Myocyte (in vitro differentiated cells): ENCODE measurements around the gene PCSK5. TPM values are rescaled to one million over a fixed set of nuclear protein-coding genes. Genes with fewer than 3 reads are reported as not detected.
A peak's percentile ranks its signal among the peaks of the same experiment; 100 is the strongest.
"Not testable (repeated sequence)": the region's sequence is repeated elsewhere in the genome, so short reads cannot be mapped to it uniquely, and the experiment has no call there.

Experiments used
- DNase-seq: peaks from one replicate; pipeline ENCODE4 v3.0.0-alpha.2; 2012; ENCODE audit warnings: low read depth
- total RNA-seq: library from RNA; depleted of rRNA; stranded (reverse); fragments of >200 nt; gene quantifications from 2 replicates; pipeline ENCODE4 v1.2.3, GENCODE V29; 2014

The PCSK5 gene
- total RNA-seq, 1 donor from 2014 or later: 5.4 TPM

DNA sequence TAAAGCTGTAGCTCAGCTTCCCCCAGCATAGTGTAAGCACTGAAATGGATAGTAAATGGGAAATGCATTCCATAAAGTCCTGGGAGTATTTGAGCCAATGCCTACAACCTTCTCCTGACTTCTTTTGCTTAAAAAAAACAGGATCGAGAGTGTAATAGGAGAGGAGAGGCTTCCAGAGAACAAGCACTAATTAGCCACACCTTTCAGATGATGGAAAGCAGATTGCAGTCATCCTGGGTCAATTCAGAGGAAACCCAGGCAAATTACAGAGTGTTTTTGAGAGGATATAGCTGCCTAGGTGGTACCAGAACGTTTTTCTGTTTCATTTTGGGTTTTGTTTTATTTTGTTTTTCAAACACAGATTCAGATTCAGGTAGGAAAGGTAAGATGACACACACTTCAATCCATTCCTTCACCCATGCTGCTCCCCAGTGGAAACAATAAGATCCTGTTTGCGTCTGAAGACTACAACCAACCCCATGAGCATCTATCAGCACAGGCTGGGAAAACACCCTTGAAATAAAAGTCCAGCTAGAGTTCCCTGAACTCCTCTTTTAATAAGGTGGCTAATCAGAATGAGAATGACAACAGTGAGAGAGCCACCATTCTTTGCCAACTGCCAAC lies 408.2 kb downstream of the PCSK5 start:
- no peak for DNase-seq

DNA sequence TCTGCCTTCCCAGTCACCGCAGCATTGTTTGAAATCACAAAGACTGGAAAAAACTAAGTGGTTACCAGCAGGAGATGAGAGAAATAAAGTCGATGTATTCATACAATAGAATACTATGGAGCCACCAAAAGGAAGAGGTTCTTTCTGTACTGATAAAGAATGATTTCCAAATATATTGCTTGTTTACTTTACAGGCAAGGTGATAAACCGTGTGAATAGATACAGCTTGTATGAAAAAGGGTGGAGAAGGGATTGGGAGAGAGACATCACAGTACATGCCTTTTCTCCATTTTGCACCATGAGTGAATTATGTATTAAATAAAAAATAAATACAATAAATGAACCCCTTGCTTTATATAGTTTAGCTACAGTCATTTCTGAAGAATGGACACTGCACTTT lies 412.1 kb downstream of the PCSK5 start:
- DNase-seq: no peak

DNA sequence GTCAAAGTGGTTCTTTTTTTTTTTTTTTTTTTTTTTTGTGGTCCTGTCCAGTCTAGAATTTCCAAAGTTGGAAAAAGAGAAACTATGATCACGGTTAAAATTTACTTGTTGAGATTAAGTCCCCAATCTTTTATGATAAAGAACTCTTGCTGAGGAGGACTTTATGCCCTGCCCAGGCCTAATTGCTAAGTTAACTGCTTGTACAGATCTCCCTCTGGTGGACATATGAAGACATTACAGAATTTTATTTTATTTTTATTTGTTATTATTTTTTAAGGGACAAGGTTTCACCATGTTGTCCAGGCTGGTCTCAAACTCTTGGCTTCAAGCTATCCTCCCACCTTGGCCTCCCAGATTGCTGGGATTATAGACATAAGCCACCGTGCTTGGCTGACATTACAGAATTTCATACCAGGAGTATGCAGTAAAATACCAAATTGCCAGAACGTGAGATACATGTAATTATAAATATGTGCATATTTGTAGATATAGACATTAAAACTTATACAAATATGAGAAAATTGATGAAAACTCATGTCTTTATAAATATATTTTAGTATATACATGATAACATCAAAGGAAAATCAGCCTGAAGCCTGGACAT lies 412.6 kb downstream of the PCSK5 start:
- DNase-seq: peak; percentile 60

DNA sequence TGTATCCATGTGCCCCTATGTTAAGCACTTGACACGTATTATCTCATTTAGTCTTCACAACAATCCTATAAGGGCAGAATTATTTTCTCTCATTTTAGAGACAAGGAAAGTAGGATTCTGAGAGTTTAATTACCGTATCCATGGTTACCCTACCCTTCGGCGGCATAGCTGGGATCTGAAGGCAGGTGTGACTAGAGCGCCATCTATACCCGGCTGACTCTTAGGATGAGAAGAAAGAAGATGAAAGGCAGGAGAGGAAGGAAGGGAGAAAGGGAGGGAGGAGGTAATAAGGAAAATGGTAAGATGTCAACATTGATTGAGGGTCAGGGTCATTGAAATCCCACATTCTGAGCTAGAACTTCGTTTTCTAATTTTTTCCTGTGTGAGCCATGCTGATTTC lies 416.6 kb downstream of the PCSK5 start:
- DNase-seq: peak; percentile 7

DNA sequence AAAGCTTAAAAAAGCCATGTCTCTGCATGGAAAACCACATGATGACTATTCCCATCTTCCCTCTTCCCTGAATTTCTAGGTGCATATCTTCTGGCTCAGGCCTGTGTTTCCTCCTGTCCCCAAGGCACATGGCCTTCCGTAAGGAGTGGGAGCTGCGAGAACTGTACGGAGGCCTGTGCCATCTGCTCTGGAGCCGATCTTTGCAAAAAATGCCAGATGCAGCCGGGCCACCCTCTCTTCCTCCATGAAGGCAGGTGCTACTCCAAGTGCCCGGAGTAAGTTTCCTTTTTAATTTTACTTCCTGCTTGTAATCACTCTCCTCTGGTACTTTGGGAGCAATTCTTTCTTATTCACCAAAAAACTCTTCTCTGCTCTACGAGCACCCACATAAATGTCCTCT lies 420.1 kb downstream of the PCSK5 start:
- no peak for DNase-seq

DNA sequence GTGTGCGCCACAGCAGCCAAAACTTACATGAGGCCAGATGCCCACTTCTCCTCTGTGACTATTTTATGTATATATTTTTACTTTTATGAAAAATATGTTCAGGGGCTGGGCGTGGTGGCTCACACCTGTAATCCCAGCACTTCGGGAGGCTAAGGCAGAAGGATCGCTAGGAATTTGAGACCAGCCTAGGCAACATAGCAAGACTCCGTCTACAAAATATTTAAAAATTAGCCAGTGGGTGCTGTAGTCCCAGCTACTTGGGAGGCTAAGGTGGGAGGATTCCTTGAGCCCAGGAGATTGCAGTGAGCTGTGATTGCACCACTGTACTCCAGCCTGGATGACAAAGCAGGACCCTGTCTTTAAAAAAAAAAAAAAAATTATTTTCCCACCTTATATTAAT lies 420.5 kb downstream of the PCSK5 start:
- no peak for DNase-seq

DNA sequence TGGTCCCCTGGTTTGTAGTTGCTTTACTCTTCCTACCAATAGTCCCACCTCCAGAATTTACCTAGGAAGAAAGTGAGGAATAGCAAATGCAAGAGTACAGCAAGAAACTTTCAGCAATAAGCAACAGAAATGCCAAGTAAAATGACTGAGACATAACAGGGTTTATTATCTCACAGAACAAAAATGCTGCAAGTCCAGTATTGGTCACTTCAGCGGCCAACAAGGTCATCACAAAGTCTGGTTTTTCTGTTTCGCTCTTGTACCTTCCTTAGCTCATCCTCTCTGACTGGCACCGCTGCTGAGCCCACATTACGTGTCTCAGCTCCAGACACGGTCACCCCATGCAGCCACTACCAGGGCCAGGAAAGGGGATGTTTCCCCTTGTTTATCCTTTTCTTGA lies 421.1 kb downstream of the PCSK5 start:
- DNase-seq: no peak

DNA sequence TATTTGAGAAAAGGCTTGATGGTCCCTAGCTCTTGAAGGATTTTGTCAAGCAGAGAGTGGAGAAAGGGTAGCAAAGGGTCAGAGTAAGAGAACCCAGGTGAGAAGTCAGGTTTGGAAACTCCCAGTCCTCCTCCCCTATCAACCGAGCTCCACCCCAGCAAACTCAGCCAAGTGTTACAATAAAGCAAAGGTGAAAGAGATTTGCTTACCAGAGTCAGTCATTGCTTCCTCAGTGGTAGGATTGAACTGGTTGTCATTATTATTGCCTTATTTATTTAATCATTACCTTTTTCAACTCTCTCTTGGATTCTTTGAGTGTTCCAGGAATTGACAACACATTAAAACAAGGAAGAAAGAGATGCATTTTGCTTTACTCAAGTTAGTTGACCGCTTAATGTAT lies 423.3 kb downstream of the PCSK5 start:
- no peak for DNase-seq

DNA sequence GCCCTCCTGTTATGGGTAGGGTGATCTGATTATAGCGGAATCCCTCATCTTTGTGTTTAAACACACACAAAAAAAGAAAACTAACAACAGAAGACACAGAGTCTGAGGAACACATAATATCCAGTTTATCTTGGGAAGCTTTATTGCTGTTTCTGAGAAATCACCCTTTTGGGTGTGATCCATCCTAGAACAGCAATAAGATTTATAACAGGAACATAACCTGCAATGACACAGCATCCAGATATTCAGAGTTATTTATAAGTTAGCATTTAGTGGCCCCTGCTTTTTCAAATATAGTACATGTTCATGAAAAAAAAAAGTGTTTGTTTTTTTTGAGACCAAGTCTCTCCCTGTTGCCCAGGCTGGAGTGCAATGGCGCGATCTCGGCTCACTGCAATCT lies 423.8 kb downstream of the PCSK5 start:
- no peak for DNase-seq

DNA sequence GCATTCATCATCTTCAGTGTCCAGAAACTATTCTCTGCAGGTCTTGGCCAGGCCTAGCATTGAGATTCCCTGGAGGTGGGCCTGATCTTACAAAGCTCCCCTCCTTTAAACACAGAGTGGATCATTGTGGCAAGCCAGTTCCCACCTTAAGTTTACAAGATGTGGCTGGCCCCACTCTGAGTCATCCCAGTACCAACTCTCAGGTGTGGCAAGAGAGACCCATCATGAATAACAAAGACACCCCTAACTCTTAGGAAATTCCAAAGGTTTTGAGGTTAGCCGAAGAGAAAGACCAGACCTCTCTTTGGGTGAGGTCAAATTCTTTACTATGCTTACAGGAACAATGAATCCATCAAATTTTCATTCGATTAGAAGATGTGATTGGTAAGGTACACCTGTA lies 425.6 kb downstream of the PCSK5 start:
- DNase-seq: no peak

DNA sequence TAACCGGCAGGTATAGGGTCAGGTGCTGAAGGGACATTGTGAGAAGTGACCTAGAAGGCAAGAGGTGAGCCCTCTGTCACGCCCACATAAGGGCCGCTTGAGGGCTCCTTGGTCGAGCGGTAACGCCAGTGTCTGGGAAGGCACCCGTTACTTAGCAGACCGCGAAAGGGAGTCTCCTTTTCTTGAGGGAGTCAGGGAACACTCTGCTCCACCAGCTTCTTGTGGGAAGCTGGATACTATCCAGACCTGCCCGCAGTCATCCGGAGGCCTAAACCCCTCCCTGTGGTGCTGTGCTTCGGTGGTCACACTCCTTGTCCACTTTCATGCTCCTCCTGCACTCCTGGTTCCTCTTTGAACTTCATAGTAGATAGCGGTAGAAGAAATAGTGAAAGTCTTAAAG lies 429.0 kb downstream of the PCSK5 start:
- not testable (repeated sequence) for DNase-seq

DNA sequence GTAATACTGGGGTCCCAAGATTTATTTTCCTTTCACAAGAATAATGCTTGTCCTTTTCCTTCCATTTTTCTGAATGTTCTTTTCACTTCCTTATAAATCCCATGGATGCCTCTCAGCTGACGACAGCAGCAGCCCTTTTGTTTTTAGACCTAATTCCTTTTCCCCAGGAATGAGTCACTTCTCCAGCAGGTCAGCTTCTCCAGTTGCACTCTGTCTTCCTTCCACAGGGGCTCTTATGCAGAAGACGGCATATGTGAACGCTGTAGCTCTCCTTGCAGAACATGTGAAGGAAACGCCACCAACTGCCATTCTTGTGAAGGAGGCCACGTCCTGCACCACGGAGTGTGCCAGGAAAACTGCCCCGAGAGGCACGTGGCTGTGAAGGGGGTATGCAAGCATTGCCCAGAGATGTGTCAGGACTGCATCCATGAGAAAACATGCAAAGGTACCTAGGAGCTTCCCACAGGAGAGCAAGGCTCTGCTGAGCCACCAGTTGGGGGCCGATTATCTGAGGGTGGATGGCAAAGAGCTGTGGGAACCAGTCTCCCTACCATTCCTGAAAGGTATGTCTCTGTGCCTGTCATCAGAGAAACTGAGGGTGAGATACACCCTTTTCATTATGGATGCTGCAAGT lies 430.8 kb downstream of the PCSK5 start:
- DNase-seq: peak; percentile 61

DNA sequence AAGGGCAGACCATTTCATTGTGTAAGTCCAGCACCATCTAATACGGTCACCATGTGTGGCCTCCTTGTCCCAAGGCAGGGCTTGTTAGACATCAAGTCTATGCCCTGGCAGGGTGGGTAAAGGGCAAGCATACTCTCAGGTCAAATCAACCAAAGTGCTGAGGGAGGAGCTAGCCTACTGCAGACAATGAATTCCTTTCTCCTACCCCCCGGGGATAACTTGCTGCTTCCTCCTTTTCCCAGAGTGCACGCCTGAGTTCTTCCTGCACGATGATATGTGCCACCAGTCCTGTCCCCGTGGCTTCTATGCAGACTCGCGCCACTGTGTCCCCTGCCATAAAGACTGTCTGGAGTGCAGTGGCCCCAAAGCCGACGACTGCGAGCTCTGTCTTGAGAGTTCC lies 432.3 kb downstream of the PCSK5 start:
- no peak for DNase-seq

DNA sequence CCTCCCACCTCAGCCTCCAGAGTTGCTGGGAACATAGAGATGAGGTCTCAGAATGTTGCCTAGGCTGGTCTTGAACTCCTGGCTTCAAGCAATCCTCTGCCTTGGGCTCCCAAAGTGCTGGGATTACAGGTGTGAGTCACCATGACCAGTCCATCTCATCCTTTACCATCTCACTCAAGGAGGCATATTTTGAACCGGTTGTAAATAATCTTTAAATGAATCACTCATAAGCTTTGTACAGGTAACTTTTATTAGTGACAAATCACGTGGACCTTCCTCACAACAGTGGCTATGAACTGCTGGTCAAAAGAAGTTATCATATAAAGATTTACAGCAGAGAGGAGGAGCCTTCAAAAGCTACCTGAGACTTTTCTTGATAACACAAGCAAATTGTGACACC lies 433.0 kb downstream of the PCSK5 start:
- no peak for DNase-seq

DNA sequence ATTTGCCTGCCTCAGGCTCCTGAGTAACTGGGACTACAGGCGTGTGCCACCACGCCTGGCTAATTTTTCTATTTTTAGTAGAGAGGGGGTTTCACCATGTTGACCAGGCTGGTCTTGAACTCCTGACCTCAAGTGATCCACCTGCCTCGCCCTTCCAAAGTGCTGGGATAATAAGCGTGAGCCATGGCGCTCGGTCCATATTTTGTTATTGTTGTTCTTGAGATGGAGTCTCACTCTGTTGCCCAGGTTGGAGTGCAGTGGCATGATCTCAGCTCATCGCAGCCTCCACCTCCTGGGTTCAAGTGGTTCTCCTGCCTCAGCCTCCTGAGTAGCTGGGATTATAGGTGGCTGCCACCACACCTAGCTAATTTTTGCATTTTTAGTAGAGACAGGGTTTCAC lies 433.6 kb downstream of the PCSK5 start:
- not testable (repeated sequence) for DNase-seq

DNA sequence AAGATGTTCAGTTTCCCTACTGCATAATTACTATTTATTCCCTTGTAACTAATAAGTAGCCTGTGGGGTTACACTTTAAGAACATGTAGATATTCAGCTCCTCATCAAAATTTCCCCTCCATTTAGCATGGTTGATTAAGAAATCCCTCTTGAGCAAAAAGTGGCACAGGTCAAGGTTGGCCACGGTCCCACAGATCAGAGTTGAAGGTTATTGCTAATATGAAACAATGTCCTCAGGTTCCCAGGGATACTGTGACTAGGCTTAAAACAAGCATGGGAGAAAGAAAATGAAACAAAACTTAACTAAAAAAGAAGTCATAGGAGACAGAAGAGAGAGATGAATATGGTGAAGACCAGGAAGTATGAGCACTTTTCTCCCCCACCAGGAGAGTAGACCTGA lies 439.6 kb downstream of the PCSK5 start:
- DNase-seq: no peak

DNA sequence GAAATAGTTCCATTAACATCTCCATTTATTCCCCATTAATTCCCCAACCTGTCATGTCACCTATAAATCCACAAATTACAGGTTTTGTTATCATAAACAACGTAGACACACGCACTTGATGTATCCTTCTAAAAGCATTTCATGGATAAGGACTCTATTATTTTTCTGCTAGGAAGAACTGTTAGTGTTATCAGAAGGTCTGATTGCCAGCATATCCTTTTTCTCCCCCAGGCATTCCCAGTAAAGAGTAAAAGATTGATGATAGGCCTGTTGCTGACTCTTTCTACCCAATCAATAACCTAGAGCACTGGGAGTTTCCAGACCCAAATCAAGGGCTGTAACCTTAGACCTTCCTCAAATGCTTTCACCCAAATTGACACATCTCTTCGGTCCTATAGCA lies 442.9 kb downstream of the PCSK5 start:
- DNase-seq: no peak

DNA sequence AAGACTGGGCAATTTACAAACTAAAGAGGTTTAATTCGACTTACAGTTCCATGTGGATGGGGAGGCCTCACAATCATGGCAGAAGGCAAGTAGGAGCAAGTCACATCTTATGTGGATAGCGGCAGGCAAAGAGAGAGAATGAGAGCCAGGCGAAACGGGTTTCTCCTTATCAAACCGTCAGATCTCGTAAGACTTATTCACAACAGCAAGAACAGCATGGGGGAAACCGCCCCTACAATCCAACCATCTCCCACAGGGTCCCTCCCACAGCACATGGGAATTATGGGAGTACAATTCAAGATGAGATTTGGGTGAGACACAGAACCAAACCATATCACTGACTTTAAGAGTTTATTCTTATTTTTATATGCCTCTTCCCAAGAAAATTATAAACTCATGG lies 443.5 kb downstream of the PCSK5 start:
- DNase-seq: no peak

DNA sequence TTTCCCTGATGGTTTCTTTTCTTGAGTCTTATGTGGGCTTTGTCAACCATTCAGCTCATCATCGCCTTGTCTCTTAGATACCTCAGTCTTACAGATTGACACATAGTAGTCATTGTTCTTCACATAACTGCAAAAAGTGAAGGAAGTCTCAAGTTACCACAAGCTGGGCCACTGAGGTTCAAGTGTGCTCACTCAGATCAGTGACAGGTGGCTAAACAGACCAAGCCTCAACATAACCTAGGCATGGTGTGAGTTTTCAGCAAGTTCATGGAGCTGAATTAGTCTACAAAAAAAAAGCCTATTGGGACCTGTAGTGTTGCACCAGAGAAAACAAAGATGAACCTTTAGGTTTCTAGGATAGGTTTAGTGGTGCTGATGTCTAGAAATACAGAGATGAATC lies 445.6 kb downstream of the PCSK5 start:
- DNase-seq: peak; percentile 4

DNA sequence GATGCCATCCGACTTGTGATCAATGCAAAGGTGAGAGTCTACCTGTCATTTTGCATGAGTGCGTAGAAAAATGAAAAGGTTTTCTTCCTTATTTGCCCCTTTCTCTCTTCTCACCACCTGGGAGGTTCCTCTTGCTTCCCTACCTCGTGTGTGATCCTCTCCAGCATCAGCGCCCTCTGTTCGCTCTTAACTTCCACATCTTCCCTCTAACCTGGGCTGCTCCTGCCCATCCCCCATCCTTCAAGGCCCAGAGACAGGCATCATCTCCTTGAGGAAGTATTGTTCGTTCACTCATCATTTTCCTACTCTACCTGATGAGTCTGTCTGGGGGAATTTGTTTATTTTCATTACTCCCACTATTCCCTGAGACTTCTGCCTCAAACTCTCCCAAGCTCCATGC lies 447.9 kb downstream of the PCSK5 start:
- DNase-seq: no peak

DNA sequence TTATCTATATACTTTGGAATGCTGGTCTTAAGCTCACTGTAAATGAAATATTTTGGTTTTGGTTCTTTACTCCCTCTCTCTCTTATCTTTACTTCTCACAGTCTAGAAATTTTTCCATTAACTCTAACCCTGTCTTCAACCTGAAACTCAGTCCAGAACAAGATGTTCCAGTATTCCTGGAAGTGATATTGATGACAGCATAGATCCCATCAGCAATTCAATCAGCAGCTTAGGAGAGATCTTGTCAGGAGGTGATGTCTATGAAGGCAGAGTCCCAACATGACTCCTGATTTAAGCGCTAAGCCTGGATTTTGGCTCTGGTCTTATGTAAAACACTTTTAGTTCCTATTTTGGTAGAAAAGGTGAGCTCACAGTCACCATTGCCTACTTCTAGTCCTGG lies 451.1 kb downstream of the PCSK5 start:
- no peak for DNase-seq

DNA sequence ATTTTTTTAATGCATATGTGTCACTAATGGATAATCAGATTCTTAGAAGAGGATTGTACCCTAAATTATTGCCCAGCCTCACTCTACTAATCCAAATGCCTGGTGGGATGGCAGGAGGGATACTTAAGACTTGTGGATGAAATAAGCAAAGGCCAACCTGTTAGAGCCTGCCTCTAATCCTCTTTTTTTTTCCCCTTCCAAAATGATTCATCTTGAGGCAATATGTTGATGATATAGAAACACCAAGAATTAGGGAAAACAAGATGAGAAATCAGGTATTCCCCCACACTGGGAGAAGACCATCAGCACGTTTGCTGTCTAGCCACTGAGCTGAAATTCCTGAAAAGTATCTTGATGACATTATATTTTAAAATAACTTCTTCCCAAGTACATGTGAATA lies 451.7 kb downstream of the PCSK5 start:
- DNase-seq: no peak

DNA sequence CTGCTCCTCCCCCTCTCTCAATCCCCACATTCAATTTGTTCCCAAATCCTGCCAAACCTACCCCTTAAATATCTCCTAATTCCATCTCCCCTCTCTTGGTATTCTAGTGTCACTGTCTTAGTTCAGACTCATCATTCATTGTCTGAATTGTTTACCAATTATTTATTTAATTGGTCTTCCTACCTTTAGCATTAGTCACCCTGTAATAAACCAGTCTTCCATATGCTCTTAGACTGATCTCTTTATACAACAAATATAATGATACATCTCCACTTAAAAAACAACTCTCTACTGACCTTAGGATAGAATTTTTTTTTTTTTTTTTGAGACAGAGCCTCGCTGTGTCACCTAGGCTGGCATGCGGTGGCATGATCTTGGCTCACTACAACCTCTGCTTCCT lies 452.4 kb downstream of the PCSK5 start:
- no peak for DNase-seq
